HEK293 (cell line): ENCODE results near the gene TTC7B.

Source experiments
- CTCF ChIA-PET: fragments of 350-600 bp; formaldehyde crosslinking; extraction: SDS; loops from one replicate; lab custom pipeline; 2021; ENCODE audit warnings: antibody characterized with exemption; lab: Yijun Ruan, JAX
- POLR2A ChIA-PET: fragments of 300-600 bp; formaldehyde crosslinking; extraction: SDS; loops from one replicate; lab custom pipeline; 2020; ENCODE audit warnings: antibody characterized with exemption, inconsistent platforms; lab: Yijun Ruan, JAX
- H3K27ac ChIP-seq: fragments of 200-500 bp; sonication (Bioruptor generic); 2 replicates; pipeline ENCODE4 v1.5.1; 2014; ENCODE audit warnings: low read depth, low read length, control low read depth, inconsistent platforms; ENCODE audit errors: extremely low read depth
- H3K36me3 ChIP-seq, 2 experiments: fragments of 200-500 bp in 1 of 2; sonication (Bioruptor generic) in 1 of 2; 1 replicate in 1 of 2; 2 replicates in 1 of 2; pipeline ENCODE4 v1.5.1; 2014 to 2017; ENCODE audit warnings: inconsistent platforms in 2 of 2, low read length in 2 of 2; ENCODE audit not compliant: control insufficient read depth in 2 of 2, insufficient read depth in 1 of 2
- H3K4me1 ChIP-seq: fragments of 200-500 bp; sonication (Bioruptor generic); 2 replicates; pipeline ENCODE4 v1.5.1; 2014; ENCODE audit warnings: mild to moderate bottlenecking, low read length, inconsistent platforms; ENCODE audit not compliant: control insufficient read depth, insufficient read depth
- H3K4me3 ChIP-seq: 2 replicates; pipeline ENCODE4 v1.5.1; 2011; ENCODE audit warnings: low read depth, mild to moderate bottlenecking, control low read depth, low read length, moderate library complexity
- H3K9me3 ChIP-seq: fragments of 200-500 bp; sonication (Bioruptor generic); 2 replicates; pipeline ENCODE4 v1.5.1; 2014; ENCODE audit warnings: low read depth, low read length, inconsistent platforms; ENCODE audit not compliant: control insufficient read depth, insufficient read depth
- GFI1B ChIP-seq: fragments of 450-650 bp; formaldehyde crosslinking; IDR thresholded peaks from 2 replicates; pipeline ENCODE4 v1.5.1; 2016; ENCODE audit warnings: missing biosample characterization, missing genetic modification characterization
- HOXA7 ChIP-seq: sonication (generic); formaldehyde crosslinking; IDR thresholded peaks from 2 replicates; pipeline ENCODE4 v1.8.1; 2022; ENCODE audit warnings: missing genetic modification reagents, borderline replicate concordance
- MYNN ChIP-seq: fragments of 450-650 bp; formaldehyde crosslinking; IDR thresholded peaks from 2 replicates; pipeline ENCODE4 v1.5.1; 2016; ENCODE audit warnings: missing biosample characterization, missing genetic modification characterization, borderline replicate concordance
- SCRT2 ChIP-seq: fragments of 450-650 bp; formaldehyde crosslinking; IDR thresholded peaks from 2 replicates; pipeline ENCODE4 v1.5.1; 2016; ENCODE audit warnings: missing biosample characterization, missing genetic modification characterization
- SETDB1 ChIP-seq: IDR thresholded peaks from one replicate; pipeline ENCODE4 v1.6.1; 2017; ENCODE audit warnings: mild to moderate bottlenecking, low read length, moderate library complexity, mixed read lengths; ENCODE audit not compliant: insufficient read length
- ZBTB26 ChIP-seq: fragments of 450-650 bp; formaldehyde crosslinking; optimal IDR thresholded peaks from 2 replicates; pipeline ENCODE3; 2016; ENCODE audit warnings: missing biosample characterization, mild to moderate bottlenecking, missing genetic modification characterization
- ZNF16 ChIP-seq: fragments of 450-650 bp; formaldehyde crosslinking; IDR thresholded peaks from 2 replicates; pipeline ENCODE4 v1.5.1; 2016; ENCODE audit warnings: low read depth, missing biosample characterization, missing genetic modification characterization
- ZNF239 ChIP-seq: fragments of 450-650 bp; formaldehyde crosslinking; IDR thresholded peaks from 2 replicates; pipeline ENCODE4 v1.5.1; 2016; ENCODE audit warnings: missing biosample characterization, missing genetic modification characterization
- ZNF324 ChIP-seq: fragments of 450-650 bp; formaldehyde crosslinking; IDR thresholded peaks from 2 replicates; pipeline ENCODE4 v1.5.1; 2016; ENCODE audit warnings: missing biosample characterization, missing genetic modification characterization
- ZNF362 ChIP-seq: fragments of 450-650 bp; formaldehyde crosslinking; IDR thresholded peaks from 2 replicates; pipeline ENCODE4 v1.5.1; 2016; ENCODE audit warnings: missing biosample characterization, missing genetic modification characterization
- ZNF404 ChIP-seq: fragments of 450-650 bp; formaldehyde crosslinking; IDR thresholded peaks from 2 replicates; pipeline ENCODE4 v1.5.1; 2017; ENCODE audit warnings: missing biosample characterization, missing genetic modification characterization
- ZNF510 ChIP-seq: fragments of 450-650 bp; formaldehyde crosslinking; IDR thresholded peaks from 2 replicates; pipeline ENCODE4 v1.5.1; 2018; ENCODE audit warnings: mild to moderate bottlenecking, missing genetic modification characterization, missing biosample characterization; ENCODE audit not compliant: insufficient replicate concordance
- ZNF529 ChIP-seq: fragments of 450-650 bp; formaldehyde crosslinking; IDR thresholded peaks from 2 replicates; pipeline ENCODE4 v1.5.1; 2017; ENCODE audit warnings: missing genetic modification characterization, missing biosample characterization; ENCODE audit not compliant: insufficient replicate concordance
- ZNF610 ChIP-seq: fragments of 450-650 bp; formaldehyde crosslinking; IDR thresholded peaks from 2 replicates; pipeline ENCODE4 v1.5.1; 2016; ENCODE audit warnings: missing biosample characterization, missing genetic modification characterization, borderline replicate concordance
- ZNF639 ChIP-seq: fragments of 450-650 bp; formaldehyde crosslinking; IDR thresholded peaks from 2 replicates; pipeline ENCODE4 v1.5.1; 2016; ENCODE audit warnings: missing biosample characterization, missing genetic modification characterization
- ZNF645 ChIP-seq: fragments of 450-650 bp; formaldehyde crosslinking; IDR thresholded peaks from 2 replicates; pipeline ENCODE4; 2016; ENCODE audit warnings: missing biosample characterization, missing genetic modification characterization
- ZNF658 ChIP-seq: fragments of 450-650 bp; formaldehyde crosslinking; IDR thresholded peaks from 2 replicates; pipeline ENCODE4; 2016; ENCODE audit warnings: missing biosample characterization, missing genetic modification characterization
- ZNF664 ChIP-seq: fragments of 450-650 bp; formaldehyde crosslinking; IDR thresholded peaks from 2 replicates; pipeline ENCODE4 v1.5.1; 2016; ENCODE audit warnings: missing biosample characterization, missing genetic modification characterization
- ZNF76 ChIP-seq: fragments of 450-650 bp; formaldehyde crosslinking; IDR thresholded peaks from 2 replicates; pipeline ENCODE4; 2016; ENCODE audit warnings: low read depth, missing biosample characterization, missing genetic modification characterization, borderline replicate concordance
- ZSCAN30 ChIP-seq: fragments of 450-650 bp; IDR thresholded peaks from 2 replicates; pipeline ENCODE4 v1.5.1; 2018; ENCODE audit warnings: missing biosample characterization, mild to moderate bottlenecking, missing genetic modification characterization, moderate library complexity
- ZSCAN4 ChIP-seq: fragments of 450-650 bp; formaldehyde crosslinking; IDR thresholded peaks from 2 replicates; pipeline ENCODE4 v1.5.1; 2017; ENCODE audit warnings: missing biosample characterization, missing genetic modification characterization

The TTC7B gene

GRCh38 chr14:90530523-90530922, 285.7 kb downstream of the TTC7B start:
- Histone ChIP-seq H3K4me1 (no peaks in the 10 kb centered on the region), H3K36me3 (no peaks in the 10 kb centered on the region), H3K27ac (no peak overlapping the region), H3K4me3 (no peak overlapping the region), H3K9me3 (no peaks in the 10 kb centered on the region)
- TF ChIP-seq ZNF16 (tag by site-specific recombination): no peak
- TF ChIP-seq ZNF239 (tag by site-specific recombination): no peak
- no peak for TF ChIP-seq MYNN (tag by site-specific recombination)
- no peak for TF ChIP-seq HOXA7 (CRISPR knock-in tag)
- no peak for TF ChIP-seq ZNF645
- TF ChIP-seq ZNF324: no peak
- TF ChIP-seq SCRT2 (tag by site-specific recombination): no peak
- POLR2A ChIA-PET: no interaction called here
- CTCF ChIA-PET: no interaction called here

GRCh38 chr14:90527978-90528377, 288.3 kb downstream of the TTC7B start:
- H3K36me3 ChIP-seq: no peaks in the 10 kb centered on the region
- no peaks in the 10 kb centered on the region for H3K4me1 ChIP-seq
- CTCF ChIA-PET: interaction anchor here (0.6 kb wide), 1 partner anchor 38 kb away, joined by 3 read pairs; no protein-coding TSS in a partner anchor
- POLR2A ChIA-PET: no interaction called here
- no peak overlapping the region for H3K27ac ChIP-seq
- no peaks in the 10 kb centered on the region for H3K9me3 ChIP-seq
- H3K4me3 ChIP-seq: no peak overlapping the region
- TF ChIP-seq ZNF664 (tag by site-specific recombination): no peak
- TF ChIP-seq ZSCAN4 (tag by site-specific recombination): no peak
- no peak for TF ChIP-seq ZNF510 (tag by site-specific recombination)
- TF ChIP-seq ZNF362 (tag by site-specific recombination): no peak
- TF ChIP-seq ZNF639 (tag by site-specific recombination): no peak
- TF ChIP-seq MYNN (tag by site-specific recombination): no peak
- TF ChIP-seq ZSCAN30: no peak
- no peak for TF ChIP-seq ZBTB26
- TF ChIP-seq ZNF658 (tag by site-specific recombination): no peak
- TF ChIP-seq SETDB1: no peak
- TF ChIP-seq ZNF610 (tag by site-specific recombination): no peak
- TF ChIP-seq ZNF529 (tag by site-specific recombination): no peak
- no peak for TF ChIP-seq ZNF404 (tag by site-specific recombination)
- no peak for TF ChIP-seq ZNF76
- TF ChIP-seq GFI1B (tag by site-specific recombination): no peak
